HepG2 (cell line): ENCODE data around the gene ANKRD1. TPM values are rescaled to one million over a fixed set of nuclear protein-coding genes. Genes with fewer than 3 reads are reported as not detected.

Experiments used
- ATAC-seq: fragments of 200-7000 bp; cut with Tn5 transposase; 3 replicates; pipeline ENCODE4 v1.9.1; 2020; ENCODE audit warnings: mild to moderate bottlenecking, moderate library complexity
- BruUV-seq: library from RNA; stranded (reverse); fragments of 400-500 nt; replicated peaks from 2 replicates; lab custom pipeline; 2021; lab: Mats Ljungman, UMichigan
- CTCF ChIA-PET: fragments of 300-600 bp; formaldehyde crosslinking; extraction: SDS; loops from one replicate; lab custom pipeline; 2021; ENCODE audit warnings: low total read pairs, inconsistent platforms, low intra/inter-chr PET ratio; lab: Yijun Ruan, JAX
- POLR2A ChIA-PET: fragments of 350-600 bp; sonication (Branson Sonifier 250); formaldehyde crosslinking; loops from one replicate; lab custom pipeline; 2020; ENCODE audit warnings: antibody characterized with exemption, inconsistent platforms; lab: Yijun Ruan, JAX
- DNase-seq: peaks from one replicate; pipeline ENCODE4 v3.0.0-alpha.2; 2015; ENCODE audit warnings: low spot score
- FAIRE-seq: peaks from 3 replicates; lab custom pipeline; 2011; peaks lifted over from hg19 to GRCh38; lab: Jason Lieb, UNC
- H2AFZ ChIP-seq: one replicate; pipeline ENCODE4 v1.6.1; 2011; ENCODE audit warnings: low read length, inconsistent platforms
- H3K27ac ChIP-seq: fragments of 300-600 bp; 3 replicates; pipeline ENCODE4 v1.8.0; 2011; ENCODE audit warnings: mixed run types, mild to moderate bottlenecking, mixed read lengths, low read length, inconsistent platforms; ENCODE audit not compliant: insufficient read depth; ENCODE audit errors: extremely low read length
- H3K27me3 ChIP-seq, 2 experiments: fragments of 200-600 bp in 1 of 2; 2 replicates in 1 of 2; 3 replicates in 1 of 2; pipeline versions ENCODE4 v1.6.0 to v1.8.0; 2011; ENCODE audit warnings: low read length in 2 of 2, mild to moderate bottlenecking in 2 of 2, moderate library complexity in 2 of 2, inconsistent platforms in 1 of 2; ENCODE audit not compliant: insufficient read depth in 2 of 2, control insufficient read depth in 1 of 2
- H3K36me3 ChIP-seq, 2 experiments: fragments of 200-600 bp in 1 of 2; replicated peaks in 1 of 2; 2 replicates in 1 of 2; 3 replicates in 1 of 2; pipeline versions ENCODE4 v1.5.1 to v1.8.0; 2011; ENCODE audit warnings: low read length in 2 of 2, inconsistent platforms in 1 of 2; ENCODE audit not compliant: insufficient read depth in 2 of 2, control insufficient read depth in 1 of 2
- H3K4me1 ChIP-seq: 2 replicates; pipeline ENCODE4 v1.5.1; 2012; ENCODE audit warnings: low read length, inconsistent platforms; ENCODE audit not compliant: insufficient read depth
- H3K4me2 ChIP-seq: 2 replicates; pipeline ENCODE4 v1.6.0; 2011; ENCODE audit warnings: low read depth, low read length, inconsistent platforms
- H3K4me3 ChIP-seq, 3 experiments: fragments of 200-600 bp in 1 of 3; sonication (generic), shearing (Covaris generic) in 1 of 3; replicated peaks in 1 of 3; 2 replicates each; pipeline ENCODE4 v1.5.1; 2011 to 2016; ENCODE audit warnings: low read length in 3 of 3, inconsistent platforms in 2 of 3, low read depth in 2 of 3, mild to moderate bottlenecking in 2 of 3, control low read depth in 1 of 3, mixed read lengths in 1 of 3; ENCODE audit not compliant: insufficient read depth in 1 of 3
- H3K79me2 ChIP-seq: one replicate; pipeline ENCODE4 v1.6.1; 2011; ENCODE audit warnings: low read length, inconsistent platforms; ENCODE audit not compliant: insufficient read depth
- H3K9ac ChIP-seq: 2 replicates; pipeline ENCODE4 v1.6.0; 2011; ENCODE audit warnings: mild to moderate bottlenecking, low read depth, low read length, inconsistent platforms; ENCODE audit not compliant: insufficient read depth
- H3K9me3 ChIP-seq: 2 replicates; pipeline ENCODE4 v1.5.1; 2012; ENCODE audit warnings: mild to moderate bottlenecking, low read length
- H4K20me1 ChIP-seq: 2 replicates; pipeline ENCODE4 v1.6.0; 2011; ENCODE audit warnings: inconsistent platforms, mild to moderate bottlenecking, low read length, moderate library complexity; ENCODE audit not compliant: insufficient read depth
- E2F2 ChIP-seq: sonication (generic); formaldehyde crosslinking; IDR thresholded peaks from 2 replicates; pipeline ENCODE4 v1.4.0; 2020; ENCODE audit warnings: missing genetic modification reagents, borderline replicate concordance
- EZH2 ChIP-seq: conservative IDR thresholded peaks from 2 replicates; pipeline ENCODE4 v1.6.1; 2012; ENCODE audit warnings: mild to moderate bottlenecking, low read depth, low read length, moderate library complexity
- IKZF5 ChIP-seq: IDR thresholded peaks from 2 replicates; pipeline ENCODE4 v1.6.1; 2018; ENCODE audit warnings: missing genetic modification reagents, mild to moderate bottlenecking, missing compliant biosample characterization
- PCBP2 ChIP-seq: fragments of 200-400 bp; formaldehyde crosslinking; optimal IDR thresholded peaks from 2 replicates; pipeline ENCODE3; 2018; ENCODE audit warnings: low read length, low read depth; ENCODE audit not compliant: poor library complexity, severe bottlenecking
- REST ChIP-seq, 2 experiments: IDR thresholded peaks; 2 replicates each; pipeline ENCODE4 v1.6.1; 2011 to 2012; ENCODE audit warnings: low read length in 2 of 2, borderline replicate concordance in 1 of 2, low read depth in 1 of 2, mild to moderate bottlenecking in 1 of 2, moderate library complexity in 1 of 2
- XRCC5 ChIP-seq: fragments of 200-400 bp; formaldehyde crosslinking; optimal IDR thresholded peaks from 2 replicates; pipeline ENCODE3; 2017; ENCODE audit warnings: mild to moderate bottlenecking, low read length
- ZBTB46 ChIP-seq: sonication (generic); formaldehyde crosslinking; IDR thresholded peaks from 2 replicates; pipeline ENCODE4 v1.4.0; 2020; ENCODE audit warnings: mild to moderate bottlenecking, missing genetic modification reagents, borderline replicate concordance
- ZFP62 ChIP-seq: sonication (generic); formaldehyde crosslinking; IDR thresholded peaks from 2 replicates; pipeline ENCODE4 v1.4.0; 2020; ENCODE audit warnings: missing genetic modification reagents
- ZNF34 ChIP-seq: sonication (generic); formaldehyde crosslinking; IDR thresholded peaks from 2 replicates; pipeline ENCODE4 v1.4.0; 2020; ENCODE audit warnings: mild to moderate bottlenecking, missing genetic modification reagents, borderline replicate concordance
- ZNF574 ChIP-seq: sonication (generic); formaldehyde crosslinking; IDR thresholded peaks from 2 replicates; pipeline ENCODE4 v1.4.0; 2020; ENCODE audit warnings: missing genetic modification reagents
- WGBS: methylation state at CpG from one replicate; pipeline ENCODE4 v1.1.6; 2017; ENCODE audit warnings: low lambda C conversion rate; 5-methylcytosine and 5-hydroxymethylcytosine counted together
- in situ Hi-C: cut with HindIII; loops from 2 replicates; pipeline ENCODE4 v1.10.0; 2017; ENCODE audit warnings: low pct_unique_long_range_greater_than_20kb; ENCODE audit not compliant: extremely low pct_ligation_motif_present
- intact Hi-C: fragments of 100-400 bp; cut with micrococcal nuclease; formaldehyde crosslinking; loops from one replicate; pipeline ENCODE4 v1.10.0; 2022; ENCODE audit not compliant: unreplicated experiment
- polyA plus RNA-seq, 8 experiments: library from polyadenylated mRNA; depleted of rRNA in 3 of 8; stranded (reverse) in 7 of 8; unstranded in 1 of 8; fragments of >200 nt; fragmentation: Illumina TruSeq in 4 of 8; extraction: Trizol in 4 of 8; gene quantifications; 2 replicates each; pipeline versions ENCODE4 v1.2.1 to v1.2.3, GENCODE V29; 2011 to 2016; ENCODE audit warnings: low read depth in 4 of 8, missing spikeins in 1 of 8, mixed read lengths in 1 of 8; ENCODE audit not compliant: insufficient read depth in 1 of 8
- total RNA-seq, 5 experiments: library from RNA; depleted of rRNA; stranded (reverse); fragments of >200 nt; fragmentation: Illumina TruSeq; extraction: Trizol; gene quantifications; 2 replicates each; pipeline ENCODE4 v1.2.3, GENCODE V29; 2016; ENCODE audit warnings: low read depth in 1 of 5

The ANKRD1 gene
- total and polyA plus RNA-seq, 2 of the 13 experiments (the other 11 are each of a cell fraction or from before 2014, with no cell fraction given), result 19.4 to 41.8 TPM

GRCh38 chr10:90964781-90965465 is 44.0 kb upstream of the ANKRD1 start:
- H3K27me3 ChIP-seq, result no peaks in the 10 kb centered on the region
- 60% methylated on average over 1 of the region's 1 CpG for WGBS
- POLR2A ChIA-PET, result no interaction called here
- no peak overlapping the region for H3K27ac ChIP-seq
- no peak for DNase-seq
- H3K4me1 ChIP-seq, result peaks cover 33% of the 10 kb centered on the region
- in situ Hi-C loops, result no loop called here
- BruUV-seq, result no TSS peak
- H3K4me2 ChIP-seq, result no peak overlapping the region
- H3K9me3 ChIP-seq, result no peaks in the 10 kb centered on the region
- peak; percentile 48; the same call in 2 of the 3 replicates for ATAC-seq
- intact Hi-C loops, result no loop called here
- TF ChIP-seq EZH2, result no peak
- no peak for TF ChIP-seq ZNF34 (CRISPR knock-in tag)
- no peak for TF ChIP-seq E2F2 (CRISPR knock-in tag)
- TF ChIP-seq ZFP62 (CRISPR knock-in tag), result no peak
- no peak for TF ChIP-seq REST (IDR thresholded peaks at IDR 0.05; ENCODE audit: borderline replicate concordance in 1 of 2, low read depth in 1 of 2, low read length in 2 of 2)
- TF ChIP-seq PCBP2, result no peak
- TF ChIP-seq XRCC5, result no peak
- TF ChIP-seq ZNF574, result no peak
- TF ChIP-seq IKZF5 (CRISPR knock-in tag), result no peak
- TF ChIP-seq ZBTB46 (CRISPR knock-in tag), result no peak
- CTCF ChIA-PET, result no interaction called here
- no peak overlapping the region for H3K4me3 ChIP-seq
- no peaks in the 10 kb centered on the region for H3K79me2 ChIP-seq
- H3K36me3 ChIP-seq, result no peaks in the 10 kb centered on the region
- H4K20me1 ChIP-seq, result no peaks in the 10 kb centered on the region
- H3K9ac ChIP-seq, result no peak overlapping the region
- H2AFZ ChIP-seq, result no peak overlapping the region
- no peak for FAIRE-seq
